ENCODE results near the gene MINDY4B. TPM values are rescaled to one million over a fixed set of nuclear protein-coding genes. Genes with fewer than 3 reads are reported as not detected.

The MINDY4B gene
- polyA plus RNA-seq, 1 donor (not counting 4 experiments of a cell fraction or from before 2014, with no cell fraction given): not detected

DNA sequence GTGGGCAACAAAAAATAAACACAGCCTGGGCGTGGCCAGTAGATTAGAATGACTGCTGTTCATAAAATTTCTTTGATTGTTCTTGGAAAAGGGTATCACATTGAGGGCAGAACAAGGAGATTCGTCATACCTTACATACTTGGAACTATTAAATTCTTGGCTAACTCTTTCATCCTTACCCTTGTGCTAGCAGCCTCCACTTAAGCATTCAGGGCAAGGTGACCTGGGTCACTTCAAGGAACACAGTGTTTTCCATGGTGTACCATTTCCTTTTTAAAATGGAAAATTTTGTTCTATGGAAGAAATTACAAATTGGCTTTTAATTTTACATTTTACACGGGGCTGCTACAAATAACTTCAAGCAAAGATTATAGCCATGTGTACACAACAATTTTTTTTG is 60.8 kb downstream of the MINDY4B start:
- no peaks in the 10 kb centered on the region for H3K9me1 ChIP-seq (ENCODE audit: control insufficient read depth, extremely low read depth, insufficient read depth, low read length)

DNA sequence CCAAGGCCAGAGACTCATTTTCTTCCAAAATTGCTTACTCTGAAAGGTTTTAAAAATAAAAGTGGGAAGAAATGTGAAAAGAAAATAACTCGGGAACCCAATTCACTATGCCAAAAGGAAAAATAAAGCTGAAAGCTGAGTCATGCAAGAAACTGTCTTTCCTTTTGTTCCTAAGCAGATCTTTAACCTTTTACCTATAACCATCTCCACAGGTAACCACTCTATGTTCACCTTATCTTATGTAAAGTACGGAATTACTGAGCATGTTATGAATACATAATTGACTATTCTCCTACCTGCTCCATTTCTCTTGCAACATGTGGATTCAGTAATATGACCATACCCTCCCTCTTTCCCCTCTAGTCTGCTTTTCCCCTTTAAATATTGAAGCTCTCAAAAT is 62.0 kb downstream of the MINDY4B start:
- no peak for DNase-seq (ENCODE audit: low read depth, low spot score)

More for the DNA sequence above, 60.8 kb downstream of the MINDY4B start:
- H3K36me3 ChIP-seq (ENCODE audit: control insufficient read depth in 2 of 2, extremely low read depth in 1 of 2, insufficient read depth in 2 of 2, low read length in 2 of 2): no peaks in the 10 kb centered on the region
- H3K79me2 ChIP-seq (ENCODE audit: control insufficient read depth, insufficient read depth, low read length): no peaks in the 10 kb centered on the region
- dilution Hi-C loops (cut with MboI; ENCODE audit: extremely low pct_ligation_motif_present, low sequenced_read_pairs): no loop called here
- H3K27ac ChIP-seq (ENCODE audit: control insufficient read depth, insufficient read depth, low read length): no peak overlapping the region
- no peak overlapping the region for H3K4me2 ChIP-seq (ENCODE audit: control insufficient read depth, extremely low read depth, insufficient read depth, low read depth, low read length)
- H2AFZ ChIP-seq (ENCODE audit: control insufficient read depth, low read length): no peak overlapping the region
- no peak overlapping the region for H3K9ac ChIP-seq (ENCODE audit: control insufficient read depth, extremely low read depth, insufficient read depth, low read length)
- H3K27me3 ChIP-seq (ENCODE audit: control insufficient read depth, extremely low read depth, insufficient read depth, low read length): peaks cover 4% of the 10 kb centered on the region
- H3K9me3 ChIP-seq (ENCODE audit: control insufficient read depth, low read depth, low read length): no peaks in the 10 kb centered on the region
- no peak overlapping the region for H3K4me3 ChIP-seq (ENCODE audit: control insufficient read depth in 2 of 3, extremely low read depth in 1 of 3, insufficient read depth in 2 of 3, low read depth in 1 of 3, low read length in 3 of 3)
- no peaks in the 10 kb centered on the region for H4K20me1 ChIP-seq (ENCODE audit: control insufficient read depth, extremely low read depth, insufficient read depth, low read length)
- TF ChIP-seq, protein P1, sequence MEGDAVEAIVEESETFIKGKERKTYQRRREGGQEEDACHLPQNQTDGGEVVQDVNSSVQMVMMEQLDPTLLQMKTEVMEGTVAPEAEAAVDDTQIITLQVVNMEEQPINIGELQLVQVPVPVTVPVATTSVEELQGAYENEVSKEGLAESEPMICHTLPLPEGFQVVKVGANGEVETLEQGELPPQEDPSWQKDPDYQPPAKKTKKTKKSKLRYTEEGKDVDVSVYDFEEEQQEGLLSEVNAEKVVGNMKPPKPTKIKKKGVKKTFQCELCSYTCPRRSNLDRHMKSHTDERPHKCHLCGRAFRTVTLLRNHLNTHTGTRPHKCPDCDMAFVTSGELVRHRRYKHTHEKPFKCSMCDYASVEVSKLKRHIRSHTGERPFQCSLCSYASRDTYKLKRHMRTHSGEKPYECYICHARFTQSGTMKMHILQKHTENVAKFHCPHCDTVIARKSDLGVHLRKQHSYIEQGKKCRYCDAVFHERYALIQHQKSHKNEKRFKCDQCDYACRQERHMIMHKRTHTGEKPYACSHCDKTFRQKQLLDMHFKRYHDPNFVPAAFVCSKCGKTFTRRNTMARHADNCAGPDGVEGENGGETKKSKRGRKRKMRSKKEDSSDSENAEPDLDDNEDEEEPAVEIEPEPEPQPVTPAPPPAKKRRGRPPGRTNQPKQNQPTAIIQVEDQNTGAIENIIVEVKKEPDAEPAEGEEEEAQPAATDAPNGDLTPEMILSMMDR (optimal IDR thresholded peaks at IDR 0.05 in 1 of 3, IDR thresholded peaks at IDR 0.05 in 1 of 3, conservative IDR thresholded peaks at IDR 0.05 in 1 of 3; ENCODE audit: extremely low read depth in 1 of 3, insufficient read depth in 2 of 3, low read length in 3 of 3): no peak
- no peak for TF ChIP-seq EZH2 (IDR thresholded peaks at IDR 0.05; ENCODE audit: low read length)
- no peak for FAIRE-seq
- DNase-seq (ENCODE audit: low read depth, low spot score): no peak
- no peaks in the 10 kb centered on the region for H3K4me1 ChIP-seq (ENCODE audit: control insufficient read depth, extremely low read depth, insufficient read depth, low read length)

More for the DNA sequence above, 62.0 kb downstream of the MINDY4B start:
- no peak overlapping the region for H3K9ac ChIP-seq (ENCODE audit: control insufficient read depth, extremely low read depth, insufficient read depth, low read length)
- H3K4me2 ChIP-seq (ENCODE audit: control insufficient read depth, extremely low read depth, insufficient read depth, low read depth, low read length): no peak overlapping the region
- no peaks in the 10 kb centered on the region for H3K79me2 ChIP-seq (ENCODE audit: control insufficient read depth, insufficient read depth, low read length)
- H3K9me1 ChIP-seq (ENCODE audit: control insufficient read depth, extremely low read depth, insufficient read depth, low read length): no peaks in the 10 kb centered on the region
- no peaks in the 10 kb centered on the region for H3K4me1 ChIP-seq (ENCODE audit: control insufficient read depth, extremely low read depth, insufficient read depth, low read length)
- H3K4me3 ChIP-seq (ENCODE audit: control insufficient read depth in 2 of 3, extremely low read depth in 1 of 3, insufficient read depth in 2 of 3, low read depth in 1 of 3, low read length in 3 of 3): no peak overlapping the region
- H2AFZ ChIP-seq (ENCODE audit: control insufficient read depth, low read length): no peak overlapping the region
- no peaks in the 10 kb centered on the region for H3K36me3 ChIP-seq (ENCODE audit: control insufficient read depth in 2 of 2, extremely low read depth in 1 of 2, insufficient read depth in 2 of 2, low read length in 2 of 2)
- H3K9me3 ChIP-seq (ENCODE audit: control insufficient read depth, low read depth, low read length): no peaks in the 10 kb centered on the region
- no peaks in the 10 kb centered on the region for H4K20me1 ChIP-seq (ENCODE audit: control insufficient read depth, extremely low read depth, insufficient read depth, low read length)
- TF ChIP-seq, protein P1 (optimal IDR thresholded peaks at IDR 0.05 in 1 of 3, IDR thresholded peaks at IDR 0.05 in 1 of 3, conservative IDR thresholded peaks at IDR 0.05 in 1 of 3; ENCODE audit: extremely low read depth in 1 of 3, insufficient read depth in 2 of 3, low read length in 3 of 3): no peak
- no peak for TF ChIP-seq EZH2 (IDR thresholded peaks at IDR 0.05; ENCODE audit: low read length)
- no peak overlapping the region for H3K27ac ChIP-seq (ENCODE audit: control insufficient read depth, insufficient read depth, low read length)
- no peak for FAIRE-seq
- H3K27me3 ChIP-seq (ENCODE audit: control insufficient read depth, extremely low read depth, insufficient read depth, low read length): peaks cover 8% of the 10 kb centered on the region
- dilution Hi-C loops (cut with MboI; ENCODE audit: extremely low pct_ligation_motif_present, low sequenced_read_pairs): no loop called here
